Esophagus muscularis mucosa (tissue), 3 donors: ENCODE results near the gene DDA1.
"Not testable (repeated sequence)": the region's sequence is repeated elsewhere in the genome, so short reads cannot be mapped to it uniquely, and the experiment has no call there.

ENCODE experiments used
- CTCF ChIP-seq, 3 experiments: fragments of 200-600 bp in 2 of 3; fragments of 450-650 bp in 1 of 3; sonication (generic) in 2 of 3; IDR thresholded peaks; one replicate each; pipeline ENCODE4 v1.5.1; 2017 to 2019; ENCODE audit warnings: antibody characterized with exemption in 3 of 3, mild to moderate bottlenecking in 2 of 3, moderate library complexity in 1 of 3
- POLR2A ChIP-seq: fragments of 450-650 bp; IDR thresholded peaks from one replicate; pipeline ENCODE4 v1.6.1; 2017; ENCODE audit warnings: antibody characterized with exemption, moderate library complexity, mild to moderate bottlenecking, low read depth

- not testable (repeated sequence) for TF ChIP-seq CTCF (IDR thresholded peaks at IDR 0.05); POLR2A
Observed at GRCh38 chr19:17295551-17295950, 13.8 kb upstream of the DDA1 start.
